HEK293 (cell line): ENCODE measurements around the gene DCLK1.

Experiments
- CTCF ChIA-PET: fragments of 350-600 bp; formaldehyde crosslinking; extraction: SDS; loops from one replicate; lab custom pipeline; 2021; ENCODE audit warnings: antibody characterized with exemption; lab: Yijun Ruan, JAX
- POLR2A ChIA-PET: fragments of 300-600 bp; formaldehyde crosslinking; extraction: SDS; loops from one replicate; lab custom pipeline; 2020; ENCODE audit warnings: antibody characterized with exemption, inconsistent platforms; lab: Yijun Ruan, JAX
- H3K27ac ChIP-seq: fragments of 200-500 bp; sonication (Bioruptor generic); 2 replicates; pipeline ENCODE4 v1.5.1; 2014; ENCODE audit warnings: low read depth, low read length, control low read depth, inconsistent platforms; ENCODE audit errors: extremely low read depth
- H3K36me3 ChIP-seq, 2 experiments: fragments of 200-500 bp in 1 of 2; sonication (Bioruptor generic) in 1 of 2; 1 replicate in 1 of 2; 2 replicates in 1 of 2; pipeline ENCODE4 v1.5.1; 2014 to 2017; ENCODE audit warnings: inconsistent platforms in 2 of 2, low read length in 2 of 2; ENCODE audit not compliant: control insufficient read depth in 2 of 2, insufficient read depth in 1 of 2
- H3K4me1 ChIP-seq: fragments of 200-500 bp; sonication (Bioruptor generic); 2 replicates; pipeline ENCODE4 v1.5.1; 2014; ENCODE audit warnings: mild to moderate bottlenecking, low read length, inconsistent platforms; ENCODE audit not compliant: control insufficient read depth, insufficient read depth
- H3K4me3 ChIP-seq: 2 replicates; pipeline ENCODE4 v1.5.1; 2011; ENCODE audit warnings: low read depth, mild to moderate bottlenecking, control low read depth, low read length, moderate library complexity
- H3K9me3 ChIP-seq: fragments of 200-500 bp; sonication (Bioruptor generic); 2 replicates; pipeline ENCODE4 v1.5.1; 2014; ENCODE audit warnings: low read depth, low read length, inconsistent platforms; ENCODE audit not compliant: control insufficient read depth, insufficient read depth
- EGR2 ChIP-seq: fragments of 450-650 bp; formaldehyde crosslinking; IDR thresholded peaks from 2 replicates; pipeline ENCODE4 v1.5.1; 2016; ENCODE audit warnings: low read depth, missing biosample characterization, missing genetic modification characterization
- HOXC10 ChIP-seq: sonication (generic); formaldehyde crosslinking; IDR thresholded peaks from 2 replicates; pipeline ENCODE4 v1.8.1; 2023; ENCODE audit warnings: mild to moderate bottlenecking, missing genetic modification reagents
- KLF8 ChIP-seq: fragments of 450-650 bp; formaldehyde crosslinking; IDR thresholded peaks from 2 replicates; pipeline ENCODE4 v1.5.1; 2016; ENCODE audit warnings: missing biosample characterization, missing genetic modification characterization
- SCRT2 ChIP-seq: fragments of 450-650 bp; formaldehyde crosslinking; IDR thresholded peaks from 2 replicates; pipeline ENCODE4 v1.5.1; 2016; ENCODE audit warnings: missing biosample characterization, missing genetic modification characterization
- SP2 ChIP-seq: fragments of 450-650 bp; formaldehyde crosslinking; IDR thresholded peaks from 2 replicates; pipeline ENCODE4 v1.5.1; 2016; ENCODE audit warnings: missing biosample characterization, missing genetic modification characterization
- ZFHX2 ChIP-seq: fragments of 450-650 bp; formaldehyde crosslinking; conservative IDR thresholded peaks from 2 replicates; pipeline ENCODE4 v1.5.1; 2016; ENCODE audit warnings: missing biosample characterization, missing genetic modification characterization
- ZFP37 ChIP-seq: fragments of 450-650 bp; formaldehyde crosslinking; IDR thresholded peaks from 2 replicates; pipeline ENCODE4 v1.5.1; 2016; ENCODE audit warnings: missing biosample characterization, missing genetic modification characterization
- ZFP41 ChIP-seq: fragments of 450-650 bp; formaldehyde crosslinking; IDR thresholded peaks from 2 replicates; pipeline ENCODE4 v1.5.1; 2016; ENCODE audit warnings: missing biosample characterization, missing genetic modification characterization, borderline replicate concordance
- ZNF138 ChIP-seq: fragments of 450-650 bp; formaldehyde crosslinking; IDR thresholded peaks from 2 replicates; pipeline ENCODE4 v1.5.1; 2016; ENCODE audit warnings: missing biosample characterization, missing genetic modification characterization, borderline replicate concordance
- ZNF292 ChIP-seq: fragments of 450-650 bp; formaldehyde crosslinking; IDR thresholded peaks from 2 replicates; pipeline ENCODE4 v1.5.1; 2016; ENCODE audit warnings: low read depth, missing biosample characterization, missing genetic modification characterization, borderline replicate concordance
- ZNF354C ChIP-seq: fragments of 450-650 bp; formaldehyde crosslinking; IDR thresholded peaks from 2 replicates; pipeline ENCODE4 v1.5.1; 2016; ENCODE audit warnings: missing biosample characterization, missing genetic modification characterization, low read depth, borderline replicate concordance
- ZNF37A ChIP-seq: fragments of 450-650 bp; IDR thresholded peaks from 2 replicates; pipeline ENCODE4 v1.5.1; 2018; ENCODE audit warnings: missing biosample characterization, missing genetic modification characterization
- ZNF404 ChIP-seq: fragments of 450-650 bp; formaldehyde crosslinking; IDR thresholded peaks from 2 replicates; pipeline ENCODE4 v1.5.1; 2017; ENCODE audit warnings: missing biosample characterization, missing genetic modification characterization
- ZNF530 ChIP-seq: fragments of 450-650 bp; formaldehyde crosslinking; IDR thresholded peaks from 2 replicates; pipeline ENCODE4 v1.5.1; 2016; ENCODE audit warnings: low read depth, missing biosample characterization, missing genetic modification characterization
- ZNF549 ChIP-seq: fragments of 450-650 bp; IDR thresholded peaks from 2 replicates; pipeline ENCODE4 v1.5.1; 2018; ENCODE audit warnings: missing biosample characterization, missing genetic modification characterization, mild to moderate bottlenecking, inconsistent platforms, moderate library complexity
- ZNF654 ChIP-seq: fragments of 450-650 bp; formaldehyde crosslinking; IDR thresholded peaks from 2 replicates; pipeline ENCODE4 v1.5.1; 2016; ENCODE audit warnings: low read depth, missing biosample characterization, missing genetic modification characterization
- ZNF701 ChIP-seq: fragments of 450-650 bp; formaldehyde crosslinking; IDR thresholded peaks from 2 replicates; pipeline ENCODE4 v1.5.1; 2016; ENCODE audit warnings: missing biosample characterization, missing genetic modification characterization
- ZNF747 ChIP-seq: fragments of 450-650 bp; formaldehyde crosslinking; IDR thresholded peaks from 2 replicates; pipeline ENCODE4 v1.5.1; 2016; ENCODE audit warnings: missing biosample characterization, missing genetic modification characterization
- TF ChIP-seq, protein P1 (sequence below): fragments of 450-650 bp; formaldehyde crosslinking; IDR thresholded peaks from 2 replicates; pipeline ENCODE4 v1.5.1; 2017; ENCODE audit warnings: missing biosample characterization, missing genetic modification characterization
- TF ChIP-seq, protein P2 (sequence below): fragments of 450-650 bp; formaldehyde crosslinking; IDR thresholded peaks from 2 replicates; pipeline ENCODE4 v1.5.1; 2017; ENCODE audit warnings: missing biosample characterization, missing genetic modification characterization
- TF ChIP-seq, protein P3 (sequence below): fragments of 450-650 bp; formaldehyde crosslinking; IDR thresholded peaks from 2 replicates; pipeline ENCODE4 v1.5.1; 2016; ENCODE audit warnings: missing biosample characterization, missing genetic modification characterization
- TF ChIP-seq, protein P4 (sequence below): fragments of 450-650 bp; formaldehyde crosslinking; IDR thresholded peaks from 2 replicates; pipeline ENCODE4 v1.5.1; 2016; ENCODE audit warnings: missing biosample characterization, missing genetic modification characterization

The DCLK1 gene

DNA sequence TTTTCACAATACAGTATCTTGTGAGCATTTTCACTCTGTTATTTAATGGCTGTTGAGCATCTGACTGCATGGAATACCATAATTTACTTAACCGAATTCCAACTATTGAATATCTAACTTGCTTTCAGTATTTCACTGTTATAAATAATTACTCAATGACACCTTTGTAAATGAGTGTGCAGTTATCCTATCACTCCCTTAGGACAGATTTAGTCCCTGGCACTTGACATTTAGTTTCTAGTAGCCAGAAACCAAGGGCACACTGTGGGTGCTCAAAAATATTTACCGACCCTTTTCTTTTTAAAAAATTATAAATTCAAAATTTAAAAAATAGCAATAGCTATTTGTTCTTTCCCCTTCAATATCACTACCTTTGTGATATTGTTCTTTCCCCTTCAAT is 258.8 kb downstream of the DCLK1 start:
- Histone ChIP-seq H3K4me1 (0 out of 2 replicates have a peak, but pooled peaks cover 2% of the 10 kb centered on the region), H3K4me3 (no peak overlapping the region), H3K9me3 (no peaks in the 10 kb centered on the region), H3K36me3 (no peaks in the 10 kb centered on the region), H3K27ac (no peak overlapping the region)
- ChIA-PET POLR2A (no interaction called here), CTCF (interaction anchor here (0.7 kb wide), 1 partner anchor 15 kb away, joined by 5 read pairs; no protein-coding TSS in a partner anchor)
- TF ChIP-seq ZFP37 (no peak), ZNF530 (no peak), ZNF138 (tag by site-specific recombination) (no peak), SCRT2 (tag by site-specific recombination) (no peak), ZNF354C (tag by site-specific recombination) (no peak), ZFP41 (no peak), ZNF549 (tag by site-specific recombination) (no peak), HOXC10 (CRISPR knock-in tag) (no peak), ZNF292 (tag by site-specific recombination) (no peak), SP2 (no peak)
- TF ChIP-seq, protein P1, sequence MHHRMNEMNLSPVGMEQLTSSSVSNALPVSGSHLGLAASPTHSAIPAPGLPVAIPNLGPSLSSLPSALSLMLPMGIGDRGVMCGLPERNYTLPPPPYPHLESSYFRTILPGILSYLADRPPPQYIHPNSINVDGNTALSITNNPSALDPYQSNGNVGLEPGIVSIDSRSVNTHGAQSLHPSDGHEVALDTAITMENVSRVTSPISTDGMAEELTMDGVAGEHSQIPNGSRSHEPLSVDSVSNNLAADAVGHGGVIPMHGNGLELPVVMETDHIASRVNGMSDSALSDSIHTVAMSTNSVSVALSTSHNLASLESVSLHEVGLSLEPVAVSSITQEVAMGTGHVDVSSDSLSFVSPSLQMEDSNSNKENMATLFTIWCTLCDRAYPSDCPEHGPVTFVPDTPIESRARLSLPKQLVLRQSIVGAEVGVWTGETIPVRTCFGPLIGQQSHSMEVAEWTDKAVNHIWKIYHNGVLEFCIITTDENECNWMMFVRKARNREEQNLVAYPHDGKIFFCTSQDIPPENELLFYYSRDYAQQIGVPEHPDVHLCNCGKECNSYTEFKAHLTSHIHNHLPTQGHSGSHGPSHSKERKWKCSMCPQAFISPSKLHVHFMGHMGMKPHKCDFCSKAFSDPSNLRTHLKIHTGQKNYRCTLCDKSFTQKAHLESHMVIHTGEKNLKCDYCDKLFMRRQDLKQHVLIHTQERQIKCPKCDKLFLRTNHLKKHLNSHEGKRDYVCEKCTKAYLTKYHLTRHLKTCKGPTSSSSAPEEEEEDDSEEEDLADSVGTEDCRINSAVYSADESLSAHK: no peak
- TF ChIP-seq, protein P2, sequence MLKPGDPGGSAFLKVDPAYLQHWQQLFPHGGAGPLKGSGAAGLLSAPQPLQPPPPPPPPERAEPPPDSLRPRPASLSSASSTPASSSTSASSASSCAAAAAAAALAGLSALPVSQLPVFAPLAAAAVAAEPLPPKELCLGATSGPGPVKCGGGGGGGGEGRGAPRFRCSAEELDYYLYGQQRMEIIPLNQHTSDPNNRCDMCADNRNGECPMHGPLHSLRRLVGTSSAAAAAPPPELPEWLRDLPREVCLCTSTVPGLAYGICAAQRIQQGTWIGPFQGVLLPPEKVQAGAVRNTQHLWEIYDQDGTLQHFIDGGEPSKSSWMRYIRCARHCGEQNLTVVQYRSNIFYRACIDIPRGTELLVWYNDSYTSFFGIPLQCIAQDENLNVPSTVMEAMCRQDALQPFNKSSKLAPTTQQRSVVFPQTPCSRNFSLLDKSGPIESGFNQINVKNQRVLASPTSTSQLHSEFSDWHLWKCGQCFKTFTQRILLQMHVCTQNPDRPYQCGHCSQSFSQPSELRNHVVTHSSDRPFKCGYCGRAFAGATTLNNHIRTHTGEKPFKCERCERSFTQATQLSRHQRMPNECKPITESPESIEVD (tag by site-specific recombination): no peak
- TF ChIP-seq, protein P3, sequence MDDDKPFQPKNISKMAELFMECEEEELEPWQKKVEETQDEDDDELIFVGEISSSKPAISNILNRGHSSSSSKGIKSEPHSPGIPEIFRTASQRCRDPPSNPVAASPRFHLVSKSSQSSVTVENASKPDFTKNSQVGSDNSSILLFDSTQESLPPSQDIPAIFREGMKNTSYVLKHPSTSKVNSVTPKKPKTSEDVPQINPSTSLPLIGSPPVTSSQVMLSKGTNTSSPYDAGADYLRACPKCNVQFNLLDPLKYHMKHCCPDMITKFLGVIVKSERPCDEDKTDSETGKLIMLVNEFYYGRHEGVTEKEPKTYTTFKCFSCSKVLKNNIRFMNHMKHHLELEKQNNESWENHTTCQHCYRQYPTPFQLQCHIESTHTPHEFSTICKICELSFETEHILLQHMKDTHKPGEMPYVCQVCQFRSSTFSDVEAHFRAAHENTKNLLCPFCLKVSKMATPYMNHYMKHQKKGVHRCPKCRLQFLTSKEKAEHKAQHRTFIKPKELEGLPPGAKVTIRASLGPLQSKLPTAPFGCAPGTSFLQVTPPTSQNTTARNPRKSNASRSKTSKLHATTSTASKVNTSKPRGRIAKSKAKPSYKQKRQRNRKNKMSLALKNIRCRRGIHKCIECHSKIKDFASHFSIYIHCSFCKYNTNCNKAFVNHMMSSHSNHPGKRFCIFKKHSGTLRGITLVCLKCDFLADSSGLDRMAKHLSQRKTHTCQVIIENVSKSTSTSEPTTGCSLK (tag by site-specific recombination): no peak

DNA sequence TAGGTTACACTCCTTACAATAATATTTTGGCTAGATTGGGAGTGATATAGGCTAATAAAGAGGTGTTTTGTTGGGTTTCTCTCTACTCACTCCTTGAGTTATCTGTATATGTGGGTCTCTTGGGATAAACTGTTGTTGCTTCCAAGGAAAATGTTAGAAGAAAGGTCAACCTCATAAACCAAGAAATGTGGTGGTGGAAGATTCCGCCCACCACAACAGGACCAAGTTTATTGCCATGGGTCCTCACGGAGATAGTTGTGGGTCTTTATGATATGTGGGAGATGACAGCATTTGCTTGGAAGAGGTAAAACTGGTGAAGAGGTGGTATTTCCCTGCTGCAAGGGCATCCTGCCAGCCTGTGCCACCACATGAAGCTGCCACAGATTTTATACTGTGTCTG is 259.6 kb downstream of the DCLK1 start:
- Histone ChIP-seq H3K9me3 (no peaks in the 10 kb centered on the region), H3K4me1 (0 out of 2 replicates have a peak, but pooled peaks cover 2% of the 10 kb centered on the region), H3K36me3 (no peaks in the 10 kb centered on the region)
- ChIA-PET CTCF (no interaction called here), POLR2A (interaction anchor here (0.5 kb wide), 1 partner anchor 46 kb away, joined by 3 read pairs; no protein-coding TSS in a partner anchor)
- TF ChIP-seq, protein P4, sequence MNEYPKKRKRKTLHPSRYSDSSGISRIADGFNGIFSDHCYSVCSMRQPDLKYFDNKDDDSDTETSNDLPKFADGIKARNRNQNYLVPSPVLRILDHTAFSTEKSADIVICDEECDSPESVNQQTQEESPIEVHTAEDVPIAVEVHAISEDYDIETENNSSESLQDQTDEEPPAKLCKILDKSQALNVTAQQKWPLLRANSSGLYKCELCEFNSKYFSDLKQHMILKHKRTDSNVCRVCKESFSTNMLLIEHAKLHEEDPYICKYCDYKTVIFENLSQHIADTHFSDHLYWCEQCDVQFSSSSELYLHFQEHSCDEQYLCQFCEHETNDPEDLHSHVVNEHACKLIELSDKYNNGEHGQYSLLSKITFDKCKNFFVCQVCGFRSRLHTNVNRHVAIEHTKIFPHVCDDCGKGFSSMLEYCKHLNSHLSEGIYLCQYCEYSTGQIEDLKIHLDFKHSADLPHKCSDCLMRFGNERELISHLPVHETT (tag by site-specific recombination): no peak
- no peak for TF ChIP-seq ZNF37A (tag by site-specific recombination)
- peak; percentile 54 for TF ChIP-seq ZFHX2 (tag by site-specific recombination)
- TF ChIP-seq ZNF654: no peak
- no peak for TF ChIP-seq ZNF404 (tag by site-specific recombination)
- no peak for TF ChIP-seq ZNF701 (tag by site-specific recombination)
- peak; percentile 74; the same call in 1 of the 2 replicates for TF ChIP-seq EGR2 (tag by site-specific recombination)
- no peak for TF ChIP-seq KLF8 (tag by site-specific recombination)
- TF ChIP-seq, protein P1: no peak
- TF ChIP-seq ZNF747 (tag by site-specific recombination): no peak
- TF ChIP-seq, all 188 proteins: peak for 2
- no peak overlapping the region for H3K4me3 ChIP-seq
- no peak overlapping the region for H3K27ac ChIP-seq
